HG03045 (cell line): ENCODE results near the gene TRPC5OS.

Experiments
- ATAC-seq: cut with Tn5 transposase; IDR thresholded peaks from one replicate; pipeline ENCODE4 v1.9.1; 2021; ENCODE audit warnings: mild to moderate bottlenecking, moderate library complexity; ENCODE audit not compliant: unreplicated experiment

The TRPC5OS gene

DNA sequence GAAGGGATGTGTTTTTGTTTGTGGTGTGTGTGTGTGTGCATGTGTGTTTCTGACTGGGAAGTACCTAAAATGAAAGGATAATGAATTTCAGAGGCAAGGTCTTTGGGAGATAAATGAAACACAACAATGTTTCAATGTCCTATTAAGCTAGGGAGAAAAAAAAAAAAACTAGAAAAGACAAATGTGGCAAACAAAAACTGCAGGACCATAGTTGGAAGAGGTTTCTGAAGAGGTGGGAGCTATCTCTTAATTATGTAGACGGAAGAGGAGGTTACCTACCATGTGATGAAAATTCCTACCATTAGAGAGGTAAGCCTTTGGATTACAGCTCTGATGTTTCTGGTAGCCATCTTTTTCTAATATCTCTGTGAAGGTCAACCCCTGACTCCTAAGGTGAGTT is at the start of gene TRPC5OS:
TRPC5OS (plus strand) TSS at position 301 of the 400 bp plus-strand sequence. CDS start 25,669 bp downstream, outside the sequence.
- ATAC-seq, result no peak

DNA sequence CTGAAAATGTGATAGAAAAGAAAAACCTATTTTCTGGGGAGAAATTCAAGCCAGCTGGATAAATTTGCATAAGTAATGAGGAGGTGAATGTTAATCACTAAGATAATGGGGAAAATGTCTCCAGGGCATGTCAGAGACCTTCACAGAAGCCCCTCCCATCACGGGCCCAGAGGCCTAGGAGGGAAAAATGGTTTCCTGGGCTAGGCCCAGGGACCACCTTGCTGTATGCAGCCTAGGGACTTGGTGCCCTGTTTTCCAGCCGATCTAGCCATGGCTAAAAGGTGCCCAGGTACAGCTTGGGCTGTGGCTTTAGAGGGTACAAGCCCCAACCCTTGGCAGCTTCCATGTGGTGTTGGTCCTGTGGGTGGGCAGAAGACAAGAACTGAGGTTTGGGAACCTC is 46.6 kb upstream of the TRPC5OS start:
- ATAC-seq, result no peak

DNA sequence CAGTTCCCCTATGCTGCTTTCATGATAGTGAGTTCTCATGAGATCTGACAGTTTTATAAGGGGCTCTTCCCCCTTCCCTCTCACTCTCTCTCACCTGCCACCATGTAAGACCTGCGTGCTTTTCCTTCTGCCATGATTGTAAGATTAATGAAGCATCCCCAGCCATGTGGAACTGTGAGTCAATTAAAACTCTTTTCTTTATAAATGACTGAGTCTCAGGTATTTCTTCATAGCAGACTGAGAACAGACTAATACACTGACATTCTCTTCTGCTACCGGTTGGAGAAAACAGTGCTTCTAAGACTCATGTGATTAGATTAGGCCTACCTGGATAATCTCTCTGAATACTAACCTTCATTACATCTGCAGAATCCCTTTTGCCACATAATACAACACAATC is 45.4 kb upstream of the TRPC5OS start:
- no peak for ATAC-seq

DNA sequence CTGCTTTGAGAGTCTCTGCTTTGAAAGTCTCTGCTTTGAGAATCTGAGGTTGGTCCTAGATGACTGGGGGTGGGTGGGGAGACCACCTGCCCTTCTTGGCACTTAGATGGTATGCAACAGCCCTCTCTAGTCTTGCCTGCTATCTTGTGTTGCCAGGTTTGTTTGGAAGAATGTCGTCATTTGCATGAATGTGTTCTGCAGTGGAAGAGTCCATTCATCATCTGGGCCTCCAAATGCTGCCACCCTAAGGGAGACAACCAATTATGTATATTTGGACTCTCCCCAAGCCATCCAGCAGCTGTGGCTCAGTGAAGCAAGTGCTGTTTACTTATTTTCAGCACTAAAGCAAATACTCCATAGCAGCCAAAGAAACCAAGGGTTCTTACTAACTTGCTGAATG is 44.6 kb upstream of the TRPC5OS start:
- ATAC-seq, result no peak

DNA sequence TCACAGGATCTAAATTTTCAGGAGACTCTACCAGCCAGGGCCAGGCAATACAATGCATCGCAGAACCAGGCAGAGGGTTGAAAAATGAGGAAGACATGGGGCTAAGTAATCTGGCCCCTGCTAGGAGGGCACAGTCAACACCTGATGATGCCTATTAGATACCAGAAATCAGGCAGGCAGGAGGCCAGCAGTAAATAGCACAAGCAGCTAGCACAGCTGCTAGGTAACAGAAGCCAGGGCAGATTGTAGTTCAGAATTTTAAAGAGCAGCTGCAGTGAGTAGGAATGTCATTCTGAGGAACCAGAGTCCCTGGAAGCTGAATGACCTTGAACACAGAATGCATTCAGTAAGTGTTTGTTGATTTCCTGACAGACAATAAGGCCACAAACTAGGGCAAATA is 38.8 kb upstream of the TRPC5OS start:
- ATAC-seq, result no peak

DNA sequence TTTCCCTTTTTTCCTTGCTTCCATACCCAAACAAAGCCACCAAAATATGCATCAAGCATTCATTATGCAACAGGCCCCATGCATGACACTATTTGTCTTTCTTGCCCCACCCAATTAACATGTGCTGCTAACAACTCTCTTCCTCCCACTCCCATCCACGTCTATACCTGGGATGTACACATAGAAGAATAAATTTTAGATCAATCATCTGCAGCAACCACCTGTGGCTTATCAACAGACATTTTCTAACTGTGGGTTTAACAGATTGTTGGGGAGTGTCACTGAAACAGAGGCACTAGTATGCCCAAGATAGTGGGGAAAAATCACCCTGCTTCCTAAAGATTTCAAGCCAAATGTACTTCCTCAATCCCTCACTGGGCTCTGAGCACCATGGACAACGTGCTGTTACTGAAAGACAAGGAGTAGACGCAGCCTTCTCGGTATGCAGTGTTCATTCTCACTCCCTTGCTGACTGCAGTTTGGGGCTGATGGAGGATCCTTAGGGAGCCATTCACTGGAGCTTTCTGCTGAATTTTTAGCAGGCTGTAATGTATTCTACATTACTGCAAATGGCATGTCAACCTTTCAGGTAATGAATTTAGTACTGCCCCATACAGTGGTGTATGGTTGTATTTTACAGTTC is 28.4 kb upstream of the TRPC5OS start:
- ATAC-seq, result no peak

DNA sequence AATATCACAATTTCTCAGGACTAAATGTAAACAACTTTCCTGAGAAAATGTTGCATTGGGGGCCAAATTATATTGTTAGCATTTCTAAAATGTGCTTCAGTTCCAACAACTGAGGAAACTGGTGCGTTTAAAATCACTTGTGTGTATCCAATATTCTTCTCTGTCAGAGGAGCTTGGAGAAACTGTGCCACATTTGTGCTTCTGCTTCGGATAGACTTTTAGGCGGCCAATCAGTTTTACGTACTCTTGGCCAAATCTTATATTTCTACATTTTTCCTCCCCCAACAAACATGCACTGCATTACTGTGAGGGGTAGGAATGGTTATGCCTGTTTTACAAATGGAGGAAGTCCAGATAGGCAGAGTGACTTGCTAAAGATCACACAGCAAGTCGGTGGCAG is 27.4 kb upstream of the TRPC5OS start:
- ATAC-seq, result no peak

DNA sequence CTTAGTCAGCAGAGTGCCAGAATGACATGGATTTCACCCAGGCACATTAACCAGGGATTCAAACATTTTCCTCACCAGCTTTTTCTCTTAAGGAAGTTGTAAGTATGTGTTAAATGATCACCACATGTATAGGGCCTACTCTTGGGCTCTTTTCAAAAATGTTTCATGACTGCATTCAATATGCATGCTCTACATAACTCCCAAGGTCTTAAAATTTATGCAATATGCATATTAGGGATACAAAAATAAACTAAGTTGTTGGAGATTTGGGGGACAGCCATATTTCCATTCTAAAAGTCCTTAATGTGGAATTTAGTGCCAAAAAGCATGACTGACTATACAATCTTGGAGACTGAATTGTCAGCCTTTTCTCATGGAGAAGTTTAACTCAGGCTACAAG is 25.0 kb upstream of the TRPC5OS start:
- no peak for ATAC-seq

DNA sequence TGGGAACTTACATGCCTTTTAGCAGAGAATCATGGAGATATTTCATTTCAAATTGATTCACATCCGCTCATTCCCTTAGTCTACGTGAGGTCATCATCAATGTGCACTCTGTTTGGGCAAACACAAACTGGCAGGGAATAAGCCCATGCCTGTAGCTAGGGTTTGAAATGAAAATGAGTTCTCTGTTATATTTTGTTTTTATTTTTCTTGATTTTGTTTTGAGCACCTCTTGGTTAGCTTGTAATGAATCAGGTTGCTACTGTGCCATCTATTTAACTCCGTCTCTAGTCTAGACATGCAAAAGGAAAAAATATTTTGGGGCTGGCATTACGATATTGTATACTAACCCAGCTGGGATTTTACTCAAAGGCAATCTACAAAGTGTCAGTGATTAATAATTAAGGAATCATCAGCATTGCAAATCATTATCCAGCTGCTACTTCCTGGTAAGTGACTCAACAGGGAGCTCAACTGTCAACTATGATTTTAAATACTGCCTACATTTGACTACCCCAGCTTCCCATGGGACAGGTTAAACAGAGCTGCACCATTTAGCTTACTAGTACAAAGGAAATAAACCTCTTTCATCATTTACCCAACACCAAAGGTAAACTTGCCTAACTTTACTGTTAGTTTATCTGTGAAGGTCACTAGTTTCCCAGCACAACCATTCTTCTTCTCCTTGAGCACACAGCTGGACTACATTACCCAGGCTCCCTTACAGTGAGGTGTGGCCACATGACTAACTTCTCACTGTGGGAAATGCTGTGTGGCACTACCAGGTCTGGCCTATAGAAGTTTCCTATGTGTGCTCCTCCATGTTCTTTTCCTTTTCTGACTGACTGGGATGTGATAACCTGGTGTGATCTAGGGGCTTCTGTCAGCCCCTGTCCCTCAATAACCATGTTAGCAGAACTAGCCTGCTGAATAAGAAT is 21.2 kb upstream of the TRPC5OS start:
- no peak for ATAC-seq

DNA sequence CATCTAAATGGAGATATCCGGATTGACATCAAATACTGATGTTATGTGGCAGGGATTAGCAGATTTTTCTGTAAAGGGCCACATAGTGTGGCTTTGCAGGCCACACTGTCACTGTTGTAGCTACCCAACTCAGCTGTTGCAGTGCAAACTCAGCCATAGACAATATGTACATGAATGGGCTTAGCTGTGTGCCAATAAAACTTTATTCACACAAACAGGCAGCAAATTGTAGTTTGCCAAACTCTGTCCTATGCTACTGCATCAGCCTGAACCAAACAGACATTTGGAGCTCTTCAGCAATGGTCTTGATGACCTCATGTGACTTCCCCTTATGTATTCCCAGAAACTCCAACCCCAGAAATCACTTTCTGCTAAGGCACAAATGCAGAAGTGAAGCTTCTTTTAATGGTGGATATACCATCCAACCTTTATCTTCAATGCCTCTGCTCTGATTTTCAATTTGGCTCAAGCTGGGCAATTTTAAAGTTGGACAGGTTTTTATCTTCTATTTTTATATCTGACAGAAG is 18.4 kb upstream of the TRPC5OS start:
- ATAC-seq, result no peak

DNA sequence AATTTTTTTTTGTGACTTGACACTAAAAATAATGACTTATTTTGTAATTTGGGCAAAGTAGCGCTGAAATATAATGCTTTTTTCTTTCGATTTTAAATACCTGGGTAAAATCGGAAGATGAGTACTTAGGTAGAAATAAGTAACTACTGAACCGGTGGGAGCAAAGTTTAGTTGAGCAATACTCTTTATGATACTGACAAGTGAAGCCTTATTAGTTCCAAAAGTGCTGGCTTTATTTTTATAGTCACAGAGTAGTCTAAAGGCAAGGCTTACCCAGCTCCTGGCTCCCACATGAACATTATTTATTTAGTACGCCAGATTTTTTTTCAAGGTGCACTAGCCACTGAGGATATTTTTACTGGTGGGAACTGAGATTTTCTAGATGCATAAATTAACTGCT is 14.4 kb upstream of the TRPC5OS start:
- ATAC-seq, result no peak

DNA sequence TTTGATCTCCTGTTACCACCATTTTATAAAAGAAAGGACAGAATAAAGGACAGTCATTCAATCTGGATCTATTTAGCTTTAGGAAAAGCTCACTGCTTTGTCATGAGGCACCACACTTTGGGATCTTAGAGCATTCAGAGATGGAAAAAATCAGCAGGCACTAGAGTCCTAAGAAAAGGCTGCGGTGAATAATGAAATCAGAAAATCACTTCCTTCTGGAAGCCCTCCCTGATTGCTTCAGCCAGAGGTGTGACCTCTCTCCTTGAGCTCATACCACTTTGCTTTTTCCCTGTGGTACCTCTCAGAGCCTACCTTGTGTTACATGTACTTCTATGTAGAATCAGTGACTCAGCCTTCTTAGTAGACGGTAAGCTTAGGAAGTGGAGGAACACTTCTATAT is 8.7 kb upstream of the TRPC5OS start:
- ATAC-seq, result no peak

DNA sequence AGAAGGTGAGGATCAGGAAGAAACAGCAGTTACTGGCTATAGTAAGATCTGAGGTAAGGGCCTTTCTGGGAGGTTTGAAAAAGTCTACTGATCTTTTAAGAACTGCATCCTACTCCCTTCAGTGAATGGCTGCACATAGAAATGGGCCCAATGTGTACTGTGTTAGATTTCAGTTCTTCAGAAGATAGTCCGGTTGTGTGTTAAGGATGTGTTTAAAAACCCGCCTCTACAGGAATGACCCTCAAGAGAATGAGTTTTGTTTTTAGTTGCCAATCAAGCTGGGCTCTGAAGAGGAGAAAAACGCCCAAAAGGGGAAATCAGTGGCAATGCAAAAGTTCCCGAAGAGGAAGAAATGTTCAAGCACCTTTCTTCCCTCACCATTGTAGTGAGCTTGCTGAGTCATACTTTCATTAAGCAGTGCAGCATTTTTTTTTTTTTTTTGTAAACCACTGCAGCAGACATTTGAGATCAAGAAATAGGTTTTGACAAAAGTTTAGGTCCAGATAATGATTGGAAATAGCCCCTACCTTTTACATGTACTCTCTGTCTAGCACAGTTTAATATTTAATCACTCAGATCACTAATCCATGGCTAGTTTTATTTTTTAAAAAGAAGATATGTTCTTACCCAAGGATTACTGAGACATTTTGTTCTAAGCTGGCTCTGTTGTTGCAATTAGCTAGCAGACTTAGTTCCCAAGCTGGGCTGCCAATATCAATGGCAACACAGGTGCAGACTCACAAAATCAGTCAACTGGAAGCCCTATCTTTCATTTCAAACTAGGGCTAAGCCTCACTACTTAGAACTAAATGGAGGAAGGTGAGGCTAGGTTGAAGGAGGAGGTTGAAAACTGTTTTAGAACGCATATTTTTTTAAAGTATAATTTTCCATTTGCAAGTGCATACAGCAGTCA is 7.0 kb upstream of the TRPC5OS start:
- peak; percentile 81 for ATAC-seq

DNA sequence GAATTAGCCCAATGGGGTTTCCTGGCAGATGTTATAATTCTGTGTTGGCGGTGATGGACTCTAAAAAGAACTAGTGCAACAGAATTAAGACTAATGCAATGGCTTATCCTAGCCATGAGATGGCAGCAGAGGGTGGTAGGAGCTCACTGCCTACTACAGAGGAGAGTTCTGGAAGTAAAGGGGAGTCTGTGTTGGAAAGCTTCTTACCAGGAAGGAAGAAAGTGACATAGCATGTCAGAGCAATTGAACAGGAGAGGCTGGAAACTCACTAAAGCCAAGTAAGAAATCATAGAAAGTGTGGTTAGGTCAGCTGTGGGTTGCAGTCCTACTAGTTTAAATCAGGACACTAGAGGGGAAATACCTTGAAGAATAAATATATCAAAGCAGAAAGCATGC is 6.3 kb upstream of the TRPC5OS start:
- ATAC-seq, result peak; percentile 71

DNA sequence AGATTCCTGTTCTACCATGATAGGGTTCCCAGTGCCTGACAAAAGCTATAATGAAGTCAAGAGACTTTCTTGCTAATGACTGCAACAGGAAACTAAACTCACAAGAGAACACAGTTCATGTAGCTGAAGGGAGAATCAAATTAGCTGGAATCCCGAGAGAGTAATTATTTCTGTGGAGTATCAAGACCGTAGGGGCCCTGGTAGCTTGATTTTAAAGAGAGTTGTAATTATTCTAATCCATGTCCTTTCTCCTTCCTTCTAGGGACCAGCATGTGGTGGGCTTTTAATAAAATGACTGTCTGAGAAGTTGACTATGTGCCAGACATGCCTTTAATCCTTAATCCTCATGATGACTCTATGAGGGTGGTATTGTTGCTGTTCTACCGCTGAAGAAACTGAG is 1.7 kb upstream of the TRPC5OS start:
- no peak for ATAC-seq

DNA sequence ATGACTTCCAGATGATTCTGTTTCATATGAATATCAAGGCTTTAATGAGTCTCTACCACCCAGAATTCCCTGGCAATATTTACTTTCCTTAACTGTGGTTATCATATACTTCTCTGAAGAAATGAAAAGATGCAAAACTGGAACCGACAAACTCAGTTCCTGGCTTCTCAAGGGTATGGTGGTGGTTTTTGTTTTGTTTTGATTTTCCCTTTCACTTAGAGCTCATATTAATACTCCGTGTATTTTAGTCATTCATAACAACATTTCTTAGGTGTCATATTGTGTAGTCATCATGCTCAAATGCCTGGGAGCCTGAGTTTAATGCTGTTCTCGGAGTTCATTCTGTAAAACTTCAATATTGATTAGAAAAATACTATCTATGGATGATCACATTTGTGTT is 665 bp downstream of the TRPC5OS start:
- no peak for ATAC-seq

DNA sequence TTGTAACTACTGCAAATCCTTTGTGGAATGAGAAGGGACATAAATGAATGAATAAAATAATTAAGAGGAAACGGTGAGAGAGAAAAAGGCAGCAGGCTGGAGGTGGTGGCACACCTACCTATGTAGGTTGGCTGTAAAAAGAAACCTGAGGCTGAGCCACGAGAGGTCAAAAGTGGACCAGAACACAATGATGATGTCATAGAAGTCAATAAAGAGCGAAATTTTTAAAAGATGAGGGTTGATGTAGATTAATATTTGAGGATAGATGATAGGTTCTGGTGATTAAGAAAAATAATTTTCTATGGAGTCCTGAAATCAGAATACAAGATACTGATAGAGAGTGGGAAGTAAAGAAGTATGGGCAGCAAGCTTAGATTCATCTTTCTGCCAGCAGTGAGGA is 1.7 kb downstream of the TRPC5OS start:
- no peak for ATAC-seq

DNA sequence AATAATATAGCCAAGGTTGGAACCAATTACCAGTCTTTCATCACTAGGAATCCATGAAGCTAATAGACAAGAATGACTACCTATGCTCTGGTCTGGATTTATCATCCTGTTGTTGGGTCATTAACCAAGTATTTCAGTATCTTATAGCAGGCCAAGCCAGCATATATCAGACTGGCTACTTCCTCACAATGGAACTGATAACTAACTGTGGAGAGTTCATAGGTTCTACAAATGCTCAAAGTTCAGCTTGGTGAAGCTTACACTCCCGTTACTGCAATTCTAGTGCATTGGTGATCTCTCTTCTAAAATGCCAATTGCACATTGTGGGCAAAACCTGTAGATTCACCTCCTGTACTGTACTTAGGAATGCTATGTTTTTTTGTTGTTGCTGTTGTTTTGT is 4.8 kb downstream of the TRPC5OS start:
- ATAC-seq, result no peak

DNA sequence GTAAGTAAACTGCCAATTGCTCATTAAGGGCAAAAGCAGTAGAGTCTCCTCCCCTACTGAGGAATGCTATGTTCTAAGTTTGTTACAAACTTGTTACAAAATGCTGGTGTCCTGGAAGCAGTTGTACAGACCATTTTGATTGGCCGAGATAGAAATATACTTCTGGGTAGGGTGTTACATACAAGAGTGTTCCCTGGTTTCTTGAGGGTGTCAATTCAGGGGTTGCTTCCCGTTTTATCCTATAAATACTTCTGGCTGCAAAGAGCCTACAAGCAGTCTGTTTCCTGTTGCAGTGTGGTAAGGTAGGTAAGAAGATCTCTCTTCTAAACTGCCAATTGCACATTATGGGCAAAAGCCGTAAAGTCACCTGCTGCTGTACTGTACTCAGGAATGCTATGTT is 5.7 kb downstream of the TRPC5OS start:
- no peak for ATAC-seq

DNA sequence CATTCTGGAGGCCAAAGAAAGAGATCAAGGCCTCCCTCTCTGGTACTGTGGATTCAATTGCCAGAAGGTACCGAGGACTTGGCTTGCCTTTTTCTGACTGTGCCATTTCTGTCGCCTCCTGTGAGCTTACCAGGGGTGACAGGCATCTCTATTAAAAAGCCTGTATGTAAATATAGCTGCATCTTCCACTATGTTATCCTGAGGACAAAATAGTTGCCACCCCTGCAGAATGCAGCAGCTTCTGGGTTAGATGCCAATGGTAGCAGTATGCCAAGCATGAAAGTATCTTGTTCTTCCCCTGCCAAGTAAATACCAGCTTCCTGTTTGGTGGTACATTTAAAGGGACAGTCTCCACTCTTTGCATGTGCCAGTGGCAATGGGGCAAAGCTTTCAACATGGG is 10.7 kb downstream of the TRPC5OS start:
- ATAC-seq, result no peak

DNA sequence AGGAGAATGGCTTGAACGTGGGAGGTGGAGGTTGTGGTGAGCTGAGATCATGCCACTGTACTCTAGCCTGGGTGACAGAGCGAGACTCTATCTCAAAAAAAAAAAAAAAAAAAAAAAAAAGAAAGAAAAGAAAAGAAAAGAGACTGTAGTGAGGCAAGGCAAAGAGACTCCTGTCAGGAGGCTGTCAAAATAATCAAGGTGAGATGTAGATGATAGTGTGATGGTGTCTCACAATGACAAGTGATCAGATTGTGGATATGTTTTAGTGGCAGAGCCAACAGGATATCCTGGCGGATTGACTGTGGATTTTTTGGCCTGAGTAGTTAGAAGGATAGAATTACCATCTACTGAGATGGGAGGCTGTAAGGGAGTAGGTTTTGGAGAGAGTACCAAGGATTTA is 12.6 kb downstream of the TRPC5OS start:
- no peak for ATAC-seq
